Fibroblast of skin of left quadriceps (primary cell): ENCODE results near the gene SLC10A1.

Experiments
- DNase-seq, 2 experiments: peaks; one replicate each; pipeline ENCODE4 v3.0.0-alpha.2; 2013; ENCODE audit warnings: low read depth in 2 of 2

The SLC10A1 gene

DNA sequence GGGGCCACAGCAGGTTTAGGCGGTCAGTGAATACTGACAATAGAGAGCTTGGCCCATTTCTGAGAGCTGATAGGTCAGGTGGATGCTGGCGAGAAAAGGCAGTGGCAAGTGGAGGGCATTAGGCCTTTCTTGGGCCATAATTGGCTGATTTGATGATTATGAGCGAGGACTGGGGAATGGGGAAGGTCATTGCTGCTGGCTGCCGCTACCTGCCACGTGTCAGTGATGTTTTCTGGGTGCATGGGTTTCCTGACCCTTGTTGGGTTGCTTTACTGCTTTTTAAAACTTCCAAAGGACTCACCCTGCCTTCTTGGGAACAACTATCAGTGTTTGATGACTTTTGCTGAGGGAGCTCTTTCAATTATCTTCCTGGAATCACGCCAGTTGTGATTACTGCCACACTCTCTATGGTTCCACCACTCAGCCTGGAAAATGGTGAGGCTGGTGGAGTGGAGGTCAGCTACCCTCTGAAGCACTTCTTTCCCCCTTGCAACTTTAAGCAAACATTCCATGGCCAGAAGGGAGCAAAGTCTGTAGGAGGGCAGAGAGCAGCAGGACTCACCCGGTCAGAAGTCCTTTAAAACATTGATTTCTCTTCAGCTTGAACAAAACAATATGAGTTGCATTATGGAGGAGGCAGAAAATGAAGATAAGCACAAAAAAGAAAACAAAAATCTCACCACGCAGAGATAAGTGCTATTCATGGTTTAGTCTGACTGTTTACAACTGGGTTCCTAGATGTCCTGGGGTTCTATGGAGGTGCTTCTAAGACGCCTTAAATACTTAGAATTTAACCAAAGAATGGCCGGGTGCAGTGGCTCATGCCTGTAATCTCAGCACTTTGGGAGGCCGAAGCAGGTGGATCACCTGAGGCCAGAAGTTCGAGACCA lies 12.1 kb upstream of the SLC10A1 start:
- DNase-seq: no peak

DNA sequence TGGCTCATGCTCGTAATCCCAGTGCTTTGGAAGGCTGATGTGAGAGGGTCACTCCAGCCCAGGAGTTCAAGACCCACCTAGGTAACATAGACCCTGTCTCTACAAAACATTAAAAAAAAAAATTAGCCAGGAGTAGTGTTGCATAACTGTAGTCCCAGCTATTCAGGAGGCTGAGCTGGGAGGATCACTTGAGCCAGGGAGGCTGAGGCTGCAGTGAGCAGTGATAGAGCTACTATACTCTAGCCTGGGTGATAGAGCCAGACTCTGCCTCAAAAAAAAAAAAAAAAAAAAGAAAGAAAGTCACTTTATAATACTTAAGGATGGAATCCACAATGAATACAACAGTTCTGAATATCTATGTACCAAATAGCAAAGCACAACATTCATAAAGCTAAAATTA lies 10.2 kb upstream of the SLC10A1 start:
- DNase-seq: no peak

DNA sequence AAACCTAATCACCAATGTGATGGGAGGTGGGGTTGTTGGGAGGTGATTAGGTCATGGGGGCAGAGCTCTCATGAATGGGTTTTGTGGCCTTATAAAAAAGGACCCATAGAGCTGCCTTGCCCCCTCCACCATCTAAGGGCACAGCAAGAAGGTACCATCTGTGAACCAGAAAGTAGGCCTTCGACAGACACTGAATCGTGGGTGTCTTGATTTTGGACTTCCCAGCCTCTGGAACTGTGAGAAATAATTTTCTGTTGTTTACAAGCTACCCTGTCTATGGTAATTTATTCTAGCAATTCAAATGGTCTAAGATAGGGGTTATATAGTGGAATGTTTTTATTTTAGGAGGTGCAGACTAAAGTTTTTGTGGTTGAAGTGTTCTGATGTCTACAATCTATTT lies 7.9 kb upstream of the SLC10A1 start:
- no peak for DNase-seq

DNA sequence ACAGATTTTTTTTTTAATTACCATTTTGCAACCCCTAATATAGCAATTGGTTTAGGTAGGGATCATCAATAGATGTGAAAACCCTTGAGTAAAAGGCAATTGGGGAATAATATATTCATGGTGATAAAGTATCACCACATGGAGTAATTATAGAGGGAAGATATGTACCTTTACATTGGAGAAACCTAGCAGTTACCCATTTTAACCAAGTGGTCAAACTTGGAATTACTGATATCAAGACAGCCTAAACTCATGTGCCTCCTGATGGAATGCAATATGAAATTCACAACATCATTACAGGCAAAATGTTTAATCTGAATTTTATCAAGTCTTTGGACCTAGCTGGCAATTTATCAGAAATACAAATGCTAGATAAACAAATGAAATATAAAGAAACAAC lies 6.7 kb upstream of the SLC10A1 start:
- DNase-seq: no peak

DNA sequence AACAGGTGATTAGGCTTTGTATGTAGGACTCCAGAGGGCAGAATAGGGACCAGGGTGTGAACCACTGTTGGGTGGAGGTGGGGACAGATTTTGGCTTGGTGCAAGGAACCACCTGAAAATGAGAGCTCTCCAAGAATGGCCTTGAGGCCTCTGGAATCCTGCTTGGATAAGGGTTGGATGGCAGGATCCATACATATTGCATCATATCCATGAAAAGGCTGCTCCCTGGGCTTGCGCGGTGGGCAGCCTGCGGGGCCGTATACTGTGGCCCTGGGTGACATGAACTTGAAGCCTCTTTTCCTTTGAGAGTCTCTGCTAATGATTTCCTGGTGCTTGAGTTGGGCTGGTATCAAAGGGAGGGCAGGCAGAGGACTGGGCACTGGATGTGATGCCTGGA lies 1.3 kb upstream of the SLC10A1 start:
- no peak for DNase-seq

DNA sequence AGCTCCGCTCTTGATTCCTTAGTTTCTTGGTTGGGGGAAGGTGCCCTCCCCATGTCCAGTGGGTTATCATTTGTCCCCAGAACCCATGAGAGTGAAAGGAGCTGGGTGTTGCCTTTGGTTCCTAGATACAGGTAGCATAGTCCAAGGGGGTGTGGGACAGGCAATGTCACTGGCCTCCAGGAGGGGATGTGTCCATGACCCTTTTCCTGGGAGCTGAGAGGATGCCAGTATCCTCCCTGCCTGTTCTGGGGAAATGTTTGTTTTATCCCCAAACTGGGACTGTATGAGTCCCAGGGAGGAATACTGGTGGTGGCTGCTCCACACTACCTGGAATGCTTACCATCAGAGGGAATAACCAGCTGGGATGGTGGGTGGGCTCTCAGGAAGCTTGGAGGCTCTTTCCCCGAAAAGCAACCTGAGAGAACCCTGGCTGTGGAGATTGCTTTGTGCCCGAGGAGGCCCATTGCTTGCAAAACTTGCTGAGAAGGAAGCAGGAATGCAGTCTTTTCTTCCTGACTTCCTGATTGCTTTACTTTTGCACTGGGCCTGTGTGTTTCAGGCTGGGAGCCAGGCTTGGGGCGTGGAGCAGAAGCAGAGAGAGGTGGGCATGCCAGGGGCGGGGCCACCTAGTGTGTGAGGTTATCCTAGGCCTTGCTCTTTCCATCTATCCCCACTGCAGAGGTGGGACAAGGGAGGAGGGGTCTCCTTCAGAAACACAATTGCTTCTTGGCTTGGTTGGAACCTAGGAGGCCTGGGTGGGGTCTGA lies 715 bp upstream of the SLC10A1 start:
- no peak for DNase-seq

DNA sequence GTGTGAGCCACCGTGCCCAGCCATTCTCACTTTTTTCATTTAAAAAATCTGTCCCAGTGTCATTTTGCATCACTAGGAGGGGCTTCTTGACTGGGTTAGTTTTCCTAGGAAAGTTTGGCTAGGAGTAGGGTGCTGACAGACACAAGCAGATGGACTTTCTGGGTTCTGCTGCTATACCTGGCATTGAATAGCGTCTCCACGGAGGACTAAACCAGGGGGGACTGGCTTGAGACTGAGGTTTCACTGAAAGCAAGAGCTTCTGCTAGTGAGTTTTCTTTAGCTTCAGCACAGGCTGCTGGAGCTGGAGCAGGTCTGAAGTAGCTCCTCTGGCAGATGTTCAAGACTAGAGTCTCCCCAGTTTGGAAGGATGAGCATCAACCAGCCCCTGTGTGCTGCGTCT lies 1.4 kb downstream of the SLC10A1 start:
- no peak for DNase-seq

DNA sequence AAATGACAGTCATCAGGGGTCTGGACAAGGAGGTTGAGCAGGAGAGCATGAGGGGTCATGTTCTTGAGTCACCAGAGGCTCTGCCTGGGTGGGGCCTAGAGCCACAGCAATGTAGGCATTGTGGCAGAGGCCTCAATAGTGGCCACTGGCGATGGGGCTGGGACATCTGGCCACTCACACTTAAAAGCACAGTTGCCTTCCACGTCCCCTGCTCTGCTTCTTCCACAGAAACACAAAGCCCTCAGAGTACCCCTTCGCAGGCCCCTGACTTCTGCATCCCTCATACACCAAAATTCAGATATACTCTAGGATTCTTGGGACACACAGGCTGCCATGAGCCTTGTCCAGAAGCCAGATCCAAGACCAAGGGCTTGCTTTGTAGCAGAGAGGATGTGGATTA lies 2.2 kb downstream of the SLC10A1 start:
- no peak for DNase-seq

DNA sequence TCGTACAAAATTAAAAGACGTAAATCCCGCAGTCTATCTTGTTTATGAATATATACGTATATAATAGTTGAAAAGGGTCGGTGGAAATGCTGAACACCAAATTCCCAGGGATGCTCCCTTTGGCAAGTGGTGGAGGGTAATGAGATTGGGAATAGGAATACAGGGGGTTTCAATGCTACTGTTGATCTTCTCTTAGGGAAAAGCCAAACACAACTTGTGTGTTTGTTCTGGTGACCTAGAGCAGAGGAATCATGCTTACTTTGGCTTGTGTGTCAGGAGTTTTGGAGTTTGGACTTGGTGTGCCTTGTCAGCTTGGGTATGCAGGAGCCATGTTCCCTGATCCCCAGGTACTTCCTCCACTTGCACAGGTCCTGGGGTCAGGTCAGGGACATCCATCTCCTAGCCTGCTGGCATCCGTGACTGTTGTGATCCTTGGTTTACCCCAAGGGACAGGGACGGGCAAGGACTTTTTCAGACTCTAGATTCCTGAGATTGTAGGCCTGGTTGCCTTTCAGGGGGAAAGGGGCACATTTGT lies 4.1 kb downstream of the SLC10A1 start:
- no peak for DNase-seq

DNA sequence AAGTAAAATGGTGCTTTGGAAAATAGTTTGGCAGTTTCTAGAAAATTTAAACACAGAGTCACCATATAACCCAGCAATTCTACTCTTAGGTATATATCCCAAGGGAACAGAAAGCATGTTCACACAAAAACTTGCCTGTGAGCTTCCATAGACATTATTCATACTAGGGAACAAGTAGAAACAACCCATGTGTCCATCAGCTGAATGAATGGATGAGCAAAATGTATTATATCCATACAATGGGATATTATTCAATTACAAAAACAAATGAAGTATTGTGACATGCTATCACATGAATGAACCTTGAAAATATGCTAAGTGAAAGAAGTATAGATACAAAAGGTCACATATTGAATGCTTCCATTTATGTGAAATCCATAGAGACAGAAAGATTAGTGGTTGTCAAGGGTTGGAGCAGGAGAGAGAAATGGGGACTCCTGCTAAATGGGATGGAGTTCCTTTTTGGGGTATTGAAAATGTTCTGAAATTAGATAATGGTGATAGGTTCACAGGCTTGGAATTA lies 7.9 kb downstream of the SLC10A1 start:
- no peak for DNase-seq

DNA sequence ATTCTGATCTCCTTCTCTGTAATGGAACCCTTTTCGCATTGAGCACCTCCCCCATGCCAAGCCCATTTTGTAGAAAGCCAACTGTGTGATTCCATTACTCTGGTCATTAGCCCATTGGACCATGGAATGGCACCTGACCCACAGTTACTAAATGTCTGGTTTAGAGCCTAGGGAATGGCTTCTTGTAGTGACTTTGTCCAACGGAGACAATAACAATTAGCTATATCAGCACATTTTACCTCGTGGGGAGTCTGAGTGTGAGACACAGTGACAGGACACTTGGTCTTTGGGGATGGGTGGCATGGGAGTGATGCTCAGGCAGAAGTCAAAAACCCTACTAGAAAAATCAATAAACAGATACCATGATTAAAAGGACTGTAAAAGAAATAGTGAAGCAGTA lies 10.4 kb downstream of the SLC10A1 start:
- no peak for DNase-seq

DNA sequence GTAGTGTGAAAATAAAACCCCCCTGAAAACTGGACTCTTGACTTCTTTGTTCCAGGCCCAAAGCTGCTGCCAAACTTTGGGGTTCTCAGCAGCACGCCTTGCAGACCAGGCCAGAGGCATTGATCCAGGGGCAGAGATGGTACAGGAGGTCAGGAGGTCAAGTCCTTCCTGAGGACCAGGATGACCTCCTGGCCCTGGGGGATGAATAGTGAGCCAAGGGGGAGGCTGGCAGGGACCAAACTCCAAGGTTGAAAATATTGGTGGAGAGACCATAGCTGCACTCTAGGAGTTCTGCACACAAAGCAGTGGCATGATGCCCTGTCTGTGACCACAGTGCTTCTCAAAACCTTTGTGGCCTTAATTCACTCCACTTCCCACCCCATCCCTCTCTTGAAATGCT lies 12.1 kb downstream of the SLC10A1 start:
- no peak for DNase-seq

DNA sequence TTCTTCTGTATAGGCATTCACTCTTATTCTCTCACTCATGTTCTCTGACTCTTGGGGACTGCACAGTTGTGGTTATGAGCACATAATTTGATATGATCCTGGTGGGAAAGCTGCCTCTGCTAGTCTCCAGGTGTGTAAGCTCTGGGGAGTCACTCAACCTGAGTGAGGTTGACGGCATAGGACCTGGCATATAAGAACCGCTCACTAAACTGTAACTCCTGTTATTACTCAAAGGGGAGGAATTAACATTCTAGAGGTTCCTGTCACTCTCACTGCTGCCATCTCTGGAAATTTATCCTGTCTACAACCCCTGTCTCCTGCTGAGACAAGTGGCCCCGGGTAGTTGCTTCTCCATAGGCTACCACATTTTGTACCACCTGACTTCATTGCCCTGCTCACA lies 16.1 kb downstream of the SLC10A1 start:
- no peak for DNase-seq

DNA sequence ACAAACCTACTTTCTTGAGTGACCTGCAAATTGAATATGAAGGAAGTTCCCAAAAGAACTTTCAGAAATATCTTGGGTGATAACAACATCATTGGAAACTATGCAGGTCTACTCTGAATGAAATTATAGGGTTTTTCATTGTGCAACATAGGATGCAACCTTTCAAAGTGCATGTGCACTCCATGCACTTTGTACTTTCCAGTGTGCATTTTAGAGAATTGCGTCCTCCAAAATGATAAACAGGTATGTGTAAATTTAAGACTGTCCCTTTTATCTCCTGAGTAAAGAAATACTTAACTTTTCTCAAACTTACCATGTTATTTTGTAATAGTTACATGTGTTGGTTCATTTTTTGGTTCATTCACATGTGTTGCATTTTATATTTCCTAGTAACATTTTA lies 16.9 kb downstream of the SLC10A1 start:
- DNase-seq: no peak

DNA sequence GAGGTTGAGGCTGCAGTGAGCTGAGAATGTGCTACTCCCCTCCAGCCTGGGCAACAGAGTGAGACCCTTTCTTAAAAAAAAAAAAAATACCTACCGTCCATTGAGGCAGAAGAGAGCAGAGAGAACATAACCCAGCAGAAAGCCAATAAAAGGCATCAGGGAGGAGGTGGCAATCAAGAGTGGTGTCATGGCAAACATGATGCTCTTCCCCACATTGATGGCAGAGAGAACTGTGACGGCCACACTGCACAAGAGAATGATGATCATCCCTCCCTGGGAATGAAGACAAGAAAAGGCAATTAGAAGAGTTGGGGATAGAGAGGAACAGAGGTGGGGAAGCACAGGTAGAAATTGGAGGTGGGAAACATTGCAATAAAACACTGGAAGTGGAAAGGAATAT lies 18.0 kb downstream of the SLC10A1 start:
- DNase-seq: no peak

DNA sequence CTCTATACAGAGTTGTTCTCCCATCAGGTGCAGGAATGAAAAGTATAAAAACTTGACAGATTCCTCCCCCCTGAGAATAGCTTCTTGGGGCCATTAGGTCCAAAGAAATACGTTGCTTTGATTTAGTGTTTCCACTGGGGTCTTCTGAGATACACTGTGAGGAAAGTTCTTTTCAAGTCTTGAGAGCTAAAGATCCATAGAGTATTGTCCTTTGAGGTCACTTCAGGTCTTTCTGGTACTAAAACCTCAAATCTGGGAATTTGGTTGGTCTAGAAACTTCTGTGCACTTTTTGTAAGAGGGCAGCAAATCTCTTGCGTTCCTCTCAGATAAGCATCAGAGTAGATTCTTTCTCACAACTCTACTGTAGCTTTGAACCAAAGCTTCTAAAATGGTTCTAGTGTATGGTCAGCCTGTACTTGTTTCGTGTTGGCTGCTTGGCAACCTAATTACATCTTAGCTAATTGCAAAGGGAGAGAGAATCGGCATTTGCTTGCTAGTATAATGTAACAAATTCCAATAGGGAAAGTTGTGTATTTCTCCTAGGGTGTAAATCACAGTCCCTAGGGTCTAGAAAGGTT lies 20.1 kb downstream of the SLC10A1 start:
- DNase-seq: no peak

DNA sequence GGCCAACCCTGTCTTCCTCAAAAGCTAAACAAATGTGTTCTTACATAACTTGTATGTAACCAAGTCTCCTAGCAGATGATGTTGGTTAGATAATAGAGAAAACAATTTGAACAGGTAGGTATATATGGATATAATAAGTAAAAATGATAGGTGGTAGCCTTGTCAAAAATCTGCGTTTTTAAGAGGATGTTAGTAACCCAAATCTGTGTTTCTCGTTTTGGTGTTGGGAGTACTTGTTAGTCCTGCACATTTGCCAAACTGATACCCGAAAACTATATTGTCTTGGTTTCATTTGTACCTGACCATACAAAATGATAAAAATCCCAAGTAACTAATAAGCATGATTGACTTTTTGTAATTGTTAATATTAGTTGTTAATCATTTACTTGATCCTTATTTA lies 22.0 kb downstream of the SLC10A1 start:
- no peak for DNase-seq

DNA sequence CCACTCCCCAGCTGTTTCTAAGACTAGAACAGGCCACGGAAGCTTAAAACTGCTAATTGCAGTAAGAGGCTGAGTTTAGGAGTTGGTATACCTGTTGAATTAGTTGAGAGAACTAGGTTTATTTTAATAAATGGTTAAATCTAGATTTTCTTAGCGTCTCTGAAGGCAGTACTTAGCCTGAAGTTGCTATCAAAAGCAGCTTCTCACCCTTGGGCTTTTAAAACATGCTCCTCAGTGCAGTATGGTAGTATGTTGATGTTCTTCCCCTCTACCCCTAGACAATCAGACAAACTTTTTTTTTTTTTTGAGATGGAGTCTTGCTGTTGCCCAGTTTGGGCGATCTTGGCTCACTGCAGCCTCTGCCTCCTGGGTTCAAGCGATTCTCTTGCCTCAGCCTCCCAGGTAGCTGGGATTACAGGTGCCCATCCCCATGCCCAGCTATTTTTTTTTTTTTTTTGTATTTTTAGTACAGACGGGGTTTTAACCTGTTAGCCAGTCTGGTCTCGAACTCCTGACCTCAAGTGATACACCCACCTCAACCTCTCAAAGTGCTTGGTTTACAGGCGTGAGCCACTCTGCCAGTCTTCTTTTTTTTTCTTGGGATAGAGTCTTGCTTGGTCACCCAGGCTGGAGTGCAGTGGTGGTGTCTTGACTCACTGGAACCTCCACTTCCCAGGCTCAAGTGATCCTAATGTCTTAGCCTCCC lies 23.3 kb downstream of the SLC10A1 start:
- no peak for DNase-seq

DNA sequence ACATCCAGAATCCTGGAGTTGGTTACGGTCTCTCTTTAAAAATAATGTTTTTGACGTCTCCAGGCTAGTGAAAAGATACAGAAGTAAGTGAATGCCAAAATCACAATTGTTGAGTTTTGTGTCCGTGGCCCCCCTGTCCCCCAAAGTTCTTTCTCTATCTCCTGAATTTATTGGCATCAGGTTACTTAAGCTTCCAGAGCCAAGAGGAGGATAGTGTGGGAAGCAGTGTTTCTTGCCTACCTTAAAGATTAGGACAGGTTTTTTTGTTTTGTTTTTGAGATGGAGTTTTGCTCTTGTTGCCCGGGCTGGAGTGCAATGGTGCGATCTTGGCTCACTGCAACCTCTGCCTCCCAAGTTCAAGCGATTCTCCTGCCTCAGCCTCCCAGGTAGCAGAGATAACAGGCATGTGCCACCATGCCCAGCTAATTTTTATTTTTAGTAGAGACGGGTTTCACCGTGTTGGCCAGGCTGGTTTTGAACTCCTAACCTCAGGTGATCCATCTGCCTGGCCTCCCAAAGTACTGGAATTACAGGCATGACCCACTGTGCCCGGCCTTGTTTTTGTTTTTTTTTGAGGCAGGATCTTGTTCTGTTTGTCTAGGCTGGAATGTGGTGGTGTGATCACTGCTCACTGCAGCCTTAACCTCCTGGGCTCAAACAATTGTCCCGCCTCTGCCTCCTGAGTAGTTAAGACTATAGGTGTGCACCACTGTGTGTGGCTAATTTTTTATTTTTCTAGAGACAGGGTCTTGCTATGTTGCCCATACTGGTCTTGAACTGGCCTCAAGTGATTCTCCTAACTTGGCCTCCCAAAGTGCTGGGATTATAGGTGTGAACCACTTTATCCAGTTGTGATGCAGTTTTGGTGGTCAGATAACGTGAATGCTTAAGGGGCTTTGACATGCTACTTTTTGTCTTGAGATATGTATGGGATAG lies 24.7 kb downstream of the SLC10A1 start:
- DNase-seq: no peak

DNA sequence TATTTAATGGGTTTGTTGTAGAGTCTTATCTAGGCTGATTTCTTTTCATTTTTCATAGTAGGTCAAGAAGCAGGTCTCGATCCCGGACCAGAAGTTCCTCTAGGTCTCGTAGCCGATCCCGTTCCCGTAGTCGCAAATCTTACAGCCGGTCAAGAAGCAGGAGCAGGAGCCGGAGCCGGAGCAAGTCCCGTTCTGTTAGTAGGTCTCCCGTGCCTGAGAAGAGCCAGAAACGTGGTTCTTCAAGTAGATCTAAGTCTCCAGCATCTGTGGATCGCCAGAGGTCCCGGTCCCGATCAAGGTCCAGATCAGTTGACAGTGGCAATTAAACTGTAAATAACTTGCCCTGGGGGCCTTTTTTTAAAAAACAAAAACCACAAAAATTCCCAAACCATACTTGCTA lies 25.9 kb downstream of the SLC10A1 start:
- DNase-seq: no peak

DNA sequence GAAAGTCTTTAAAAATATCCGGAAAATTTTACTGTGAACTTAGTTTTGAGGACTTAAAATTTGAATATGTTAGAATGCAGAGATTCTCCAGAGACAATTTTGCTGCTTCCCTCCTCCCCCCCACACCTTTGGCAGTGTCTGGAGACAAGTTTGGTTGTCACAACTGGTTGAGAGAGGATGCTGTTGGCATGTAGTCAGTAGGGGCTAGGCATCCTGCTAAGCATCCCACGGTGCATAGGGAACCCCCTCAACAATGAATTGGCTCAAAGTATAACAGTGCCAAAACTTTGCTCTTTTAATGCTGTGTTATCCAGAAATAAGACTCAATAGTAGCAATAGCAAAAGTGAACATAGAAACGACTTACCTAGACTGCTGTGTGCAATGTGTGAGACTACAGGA lies 26.5 kb downstream of the SLC10A1 start:
- no peak for DNase-seq
